Gastrocnemius medialis (tissue), 4 donors: ENCODE data around the gene PCDHAC1. TPM values are rescaled to one million over a fixed set of nuclear protein-coding genes. Genes with fewer than 3 reads are reported as not detected.

Experiments used
- ATAC-seq, 2 donors: fragments of 150-250 bp; one replicate each; pipeline ENCODE4 v1.9.1; 2016
- DNase-seq, 2 donors: peaks; one replicate each; pipeline ENCODE4 v3.0.0-alpha.2; 2019
- H3K27ac ChIP-seq, 4 donors: fragments of 200-600 bp; sonication (generic); 1 replicate in 1 of 4; 2 replicates in 3 of 4; pipeline ENCODE4 v1.5.1; 2016 to 2018; ENCODE audit warnings: mild to moderate bottlenecking in 2 of 4, moderate library complexity in 1 of 4
- H3K27me3 ChIP-seq, 3 donors: fragments of 200-600 bp; sonication (generic) in 2 of 3; 1 replicate in 1 of 3; 2 replicates in 2 of 3; pipeline versions ENCODE4 v1.5.1 to v1.6.0; 2016 to 2019; ENCODE audit warnings: mild to moderate bottlenecking in 1 of 3, moderate library complexity in 1 of 3
- H3K36me3 ChIP-seq, 2 donors: fragments of 200-600 bp; sonication (generic) in 1 of 2; one replicate each; pipeline ENCODE4 v1.5.1; 2017 to 2018
- H3K4me1 ChIP-seq, 2 donors: fragments of 200-600 bp; sonication (generic) in 1 of 2; one replicate each; pipeline ENCODE4 v1.5.1; 2016 to 2017; ENCODE audit warnings: mild to moderate bottlenecking in 2 of 2
- H3K4me3 ChIP-seq, 4 donors: fragments of 200-600 bp; sonication (generic) in 3 of 4; 1 replicate in 1 of 4; 2 replicates in 3 of 4; pipeline ENCODE4 v1.5.1; 2016 to 2019; ENCODE audit warnings: mild to moderate bottlenecking in 2 of 4
- H3K9me3 ChIP-seq, 3 donors: fragments of 200-600 bp; sonication (generic) in 2 of 3; 1 replicate in 1 of 3; 2 replicates in 2 of 3; pipeline ENCODE4 v1.5.1; 2016 to 2019
- POLR2A ChIP-seq, 2 donors: fragments of 450-650 bp; IDR thresholded peaks; one replicate each; pipeline ENCODE4 v1.6.1; 2017; ENCODE audit warnings: antibody characterized with exemption in 2 of 2, mild to moderate bottlenecking in 2 of 2, moderate library complexity in 2 of 2
- in situ Hi-C, 4 donors: fragments of 200-750 bp; cut with MboI; loops; one replicate each; pipeline versions ENCODE4 v1.15.0 to v1.8.0; 2017; ENCODE audit warnings: low sequenced_read_pairs in 4 of 4
- intact Hi-C: fragments of 100-400 bp; cut with DNase I; formaldehyde crosslinking; loops from one replicate; pipeline ENCODE4 v1.15.1; 2023; ENCODE audit warnings: low total_unique reads
- total RNA-seq, 4 donors: library from RNA; depleted of rRNA; stranded (reverse); fragments of >200 nt; gene quantifications; one replicate each; pipeline versions ENCODE4 v1.1.0 to v1.2.3, GENCODE V29; 2016
- TF ChIP-seq, protein P1 (sequence below), 5 experiments: fragments of 450-650 bp in 3 of 5; fragments of 200-600 bp in 2 of 5; sonication (generic) in 2 of 5; IDR thresholded peaks in 4 of 5; conservative IDR thresholded peaks in 1 of 5; 1 replicate in 4 of 5; 2 replicates in 1 of 5; pipeline ENCODE4 v1.5.1; 2016 to 2019; ENCODE audit warnings: antibody characterized with exemption in 5 of 5, mild to moderate bottlenecking in 3 of 5, moderate library complexity in 3 of 5

The PCDHAC1 gene
- total RNA-seq, 4 donors from 2014 or later: 0.13 TPM; not detected in 3

DNA sequence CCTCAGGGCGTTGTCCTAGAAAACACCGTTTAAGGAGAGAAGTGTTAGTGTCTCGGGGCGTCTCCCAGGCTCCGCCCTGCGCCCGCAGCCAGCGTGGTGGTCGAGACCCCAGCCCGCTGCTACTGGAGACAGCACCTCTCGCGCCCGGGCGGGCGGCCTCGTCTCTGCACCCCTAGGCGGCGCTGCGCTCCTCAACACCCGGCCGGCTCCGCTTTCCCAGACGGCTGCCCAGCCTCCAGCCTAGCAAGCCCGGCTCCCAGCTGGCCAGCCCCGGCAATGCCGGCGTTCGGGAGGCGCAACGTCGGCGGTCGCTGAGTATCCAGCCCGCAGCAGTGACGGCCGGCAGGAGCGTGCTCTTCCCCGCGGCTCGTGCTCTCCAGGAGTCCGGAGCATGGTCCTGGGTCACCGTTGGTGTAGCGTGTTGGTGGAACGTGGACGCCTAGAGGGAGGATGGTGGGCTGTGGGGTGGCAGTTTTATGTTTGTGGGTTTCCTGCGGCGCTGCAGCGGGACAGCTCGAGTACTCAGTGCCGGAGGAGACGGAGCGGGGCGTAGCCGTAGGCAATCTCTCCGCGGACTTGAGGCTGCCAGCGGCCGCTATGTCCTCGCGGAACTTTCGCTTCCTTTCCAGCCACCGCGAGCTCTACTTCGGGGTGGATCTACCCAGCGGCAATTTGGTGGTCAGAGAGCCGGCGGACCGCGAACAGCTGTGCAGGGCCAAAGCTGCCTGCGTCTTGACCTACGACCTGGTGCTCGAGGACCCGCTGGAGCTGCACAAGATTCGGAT is 536 bp downstream of the PCDHAC1 start:
- ATAC-seq: peak; percentile 36 to 41
- in situ Hi-C loops (loop anchor here in 1 of 4 donors (10.0 kb wide), 1 partner anchor 118 kb away; no protein-coding TSS in a partner anchor), intact Hi-C loops (loop anchor here (2.0 kb wide), 1 partner anchor 114 kb away; no protein-coding TSS in a partner anchor)
- no peak for TF ChIP-seq POLR2A (IDR thresholded peaks at IDR 0.05)
- TF ChIP-seq, protein P1, sequence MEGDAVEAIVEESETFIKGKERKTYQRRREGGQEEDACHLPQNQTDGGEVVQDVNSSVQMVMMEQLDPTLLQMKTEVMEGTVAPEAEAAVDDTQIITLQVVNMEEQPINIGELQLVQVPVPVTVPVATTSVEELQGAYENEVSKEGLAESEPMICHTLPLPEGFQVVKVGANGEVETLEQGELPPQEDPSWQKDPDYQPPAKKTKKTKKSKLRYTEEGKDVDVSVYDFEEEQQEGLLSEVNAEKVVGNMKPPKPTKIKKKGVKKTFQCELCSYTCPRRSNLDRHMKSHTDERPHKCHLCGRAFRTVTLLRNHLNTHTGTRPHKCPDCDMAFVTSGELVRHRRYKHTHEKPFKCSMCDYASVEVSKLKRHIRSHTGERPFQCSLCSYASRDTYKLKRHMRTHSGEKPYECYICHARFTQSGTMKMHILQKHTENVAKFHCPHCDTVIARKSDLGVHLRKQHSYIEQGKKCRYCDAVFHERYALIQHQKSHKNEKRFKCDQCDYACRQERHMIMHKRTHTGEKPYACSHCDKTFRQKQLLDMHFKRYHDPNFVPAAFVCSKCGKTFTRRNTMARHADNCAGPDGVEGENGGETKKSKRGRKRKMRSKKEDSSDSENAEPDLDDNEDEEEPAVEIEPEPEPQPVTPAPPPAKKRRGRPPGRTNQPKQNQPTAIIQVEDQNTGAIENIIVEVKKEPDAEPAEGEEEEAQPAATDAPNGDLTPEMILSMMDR (IDR thresholded peaks at IDR 0.05 in 4 of 5, conservative IDR thresholded peaks at IDR 0.05 in 1 of 5): peak in 3 of 5 experiments; percentile 37 to 56 (median 42)
- H3K36me3 ChIP-seq: no peaks in the 10 kb centered on the region
- peak; percentile 14 for DNase-seq
- H3K27ac ChIP-seq: no peak overlapping the region
- H3K4me3 ChIP-seq: peak overlapping the region; percentile 43 to 54 (median 46)
- no peaks in the 10 kb centered on the region for H3K4me1 ChIP-seq
- no peaks in the 10 kb centered on the region for H3K9me3 ChIP-seq
- H3K27me3 ChIP-seq: peaks cover 28 to 37% (median 29%) of the 10 kb centered on the region in 3 donors

DNA sequence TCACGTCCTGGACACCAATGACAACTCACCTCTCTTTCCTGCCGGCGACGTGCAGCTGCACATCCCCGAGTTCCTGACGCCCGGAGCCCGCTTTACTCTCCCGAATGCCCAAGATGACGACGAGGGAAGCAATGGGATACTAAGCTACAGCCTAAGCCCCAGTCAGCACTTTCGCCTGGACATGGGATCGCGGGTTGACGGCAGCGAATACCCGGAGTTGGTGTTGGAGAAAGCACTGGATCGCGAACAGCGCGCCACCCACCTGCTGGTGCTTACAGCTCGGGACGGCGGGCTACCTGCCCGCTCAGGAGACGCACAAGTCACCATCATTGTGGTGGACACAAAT is 1.1 kb downstream of the PCDHAC1 start:
- Histone ChIP-seq H3K9me3 (no peaks in the 10 kb centered on the region), H3K4me1 (no peaks in the 10 kb centered on the region), H3K4me3 (peak overlapping the region; percentile 43 to 54 (median 46)), H3K36me3 (no peaks in the 10 kb centered on the region), H3K27me3 (peaks cover 28 to 37% (median 29%) of the 10 kb centered on the region in 3 donors), H3K27ac (no peak overlapping the region)
- in situ Hi-C loops: loop anchor here in 1 of 4 donors (10.0 kb wide), 1 partner anchor 118 kb away; no protein-coding TSS in a partner anchor
- TF ChIP-seq, protein P1 (IDR thresholded peaks at IDR 0.05 in 4 of 5, conservative IDR thresholded peaks at IDR 0.05 in 1 of 5): no peak
- TF ChIP-seq POLR2A (IDR thresholded peaks at IDR 0.05): no peak
- no peak for DNase-seq
- intact Hi-C loops: loop anchor here (2.0 kb wide), 1 partner anchor 114 kb away; no protein-coding TSS in a partner anchor
- no peak for ATAC-seq

GRCh38 chr5:140934964-140935606 is 9.0 kb downstream of the PCDHAC1 start:
- DNase-seq: no peak
- no peak for ATAC-seq

GRCh38 chr5:140946578-140946977 is 20.5 kb downstream of the PCDHAC1 start:
- Histone ChIP-seq H3K27me3 (no peaks in the 10 kb centered on the region), H3K4me3 (no peak overlapping the region), H3K4me1 (no peaks in the 10 kb centered on the region), H3K36me3 (no peaks in the 10 kb centered on the region), H3K9me3 (no peaks in the 10 kb centered on the region), H3K27ac (no peak overlapping the region)
- in situ Hi-C loops: no loop called here
- TF ChIP-seq, protein P1 (IDR thresholded peaks at IDR 0.05 in 4 of 5, conservative IDR thresholded peaks at IDR 0.05 in 1 of 5): no peak
- TF ChIP-seq POLR2A (IDR thresholded peaks at IDR 0.05): no peak
- ATAC-seq (no peak), DNase-seq (no peak)
- intact Hi-C loops: no loop called here

More at GRCh38 chr5:140934964-140935606, 9.0 kb downstream of the PCDHAC1 start:
- Histone ChIP-seq H3K27ac (no peak overlapping the region), H3K9me3 (no peaks in the 10 kb centered on the region), H3K27me3 (no peaks in the 10 kb centered on the region), H3K4me3 (no peak overlapping the region), H3K36me3 (no peaks in the 10 kb centered on the region), H3K4me1 (no peaks in the 10 kb centered on the region)
- in situ Hi-C loops: no loop called here
- no peak for TF ChIP-seq POLR2A (IDR thresholded peaks at IDR 0.05)
- TF ChIP-seq, protein P1 (IDR thresholded peaks at IDR 0.05 in 4 of 5, conservative IDR thresholded peaks at IDR 0.05 in 1 of 5): no peak
- intact Hi-C loops: no loop called here
